ENCODE data around the gene KRT80.

Gene KRT80

DNA sequence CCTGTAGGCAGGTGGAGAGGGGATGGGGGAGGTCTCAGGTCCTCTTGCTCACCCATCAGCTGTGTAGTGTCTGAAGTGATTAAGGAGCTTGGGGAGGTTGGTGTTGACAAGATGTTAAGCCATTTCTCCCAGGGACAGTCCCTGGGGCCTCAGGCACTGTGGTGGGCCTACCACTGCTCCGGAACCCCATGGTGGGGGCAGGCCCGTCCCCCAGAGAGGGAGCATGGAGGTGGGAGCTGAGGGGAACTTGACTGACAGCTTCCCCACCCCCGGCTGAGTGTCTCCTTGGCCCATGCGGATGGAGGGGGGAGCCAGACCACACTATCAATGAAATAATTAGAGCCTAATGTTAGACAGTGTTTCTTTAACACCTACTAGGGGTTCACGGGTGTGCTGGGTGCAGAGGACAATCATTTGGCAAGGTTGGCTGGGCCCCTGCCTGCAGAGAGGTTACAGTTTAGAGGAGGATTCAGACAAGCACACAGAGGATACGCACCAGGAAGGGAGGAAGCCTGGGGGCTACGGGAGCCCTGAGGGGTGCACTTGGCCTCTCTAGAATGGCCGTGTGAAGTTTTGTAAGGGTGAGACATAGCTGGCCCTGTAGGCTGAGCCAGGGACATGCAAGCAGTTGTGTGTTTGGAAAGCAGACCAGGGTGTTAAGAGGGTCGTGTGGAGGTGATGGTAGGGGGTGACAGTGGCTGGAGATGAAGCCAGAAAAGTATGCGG lies 19.3 kb upstream of the KRT80 start:
- DNase-seq = no peak

- no peak for DNase-seq
These were observed 18.5 kb upstream of the KRT80 start for GRCh38 chr12:52210186-52210924.

- no peak for DNase-seq
These were observed 17.5 kb upstream of the KRT80 start for GRCh38 chr12:52209321-52209720.

GRCh38 chr12:52208424-52209165 lies 16.8 kb upstream of the KRT80 start:
- no peak for DNase-seq

GRCh38 chr12:52207895-52208294 lies 16.1 kb upstream of the KRT80 start:
- DNase-seq = no peak

DNA sequence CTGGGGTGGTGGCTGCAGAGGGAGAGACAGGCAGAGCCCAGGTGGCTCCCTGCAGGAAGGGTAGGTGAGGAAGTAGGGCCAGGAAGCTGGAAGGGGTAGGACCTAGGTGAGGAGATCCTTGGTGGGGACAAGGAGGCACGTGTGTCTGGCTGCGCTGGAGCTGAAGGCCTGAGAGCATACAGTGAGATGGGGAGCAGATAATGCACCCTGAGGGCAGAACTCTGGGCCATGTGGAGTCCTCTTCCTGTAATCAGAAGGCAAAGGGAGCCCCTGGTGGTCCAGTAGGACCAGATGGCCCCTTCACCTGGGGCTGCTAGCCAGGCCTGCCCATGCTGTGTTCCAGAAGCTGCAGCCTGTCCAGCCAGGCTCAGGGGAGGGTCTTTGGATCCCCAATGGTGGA lies 15.3 kb upstream of the KRT80 start:
- DNase-seq = no peak

DNA sequence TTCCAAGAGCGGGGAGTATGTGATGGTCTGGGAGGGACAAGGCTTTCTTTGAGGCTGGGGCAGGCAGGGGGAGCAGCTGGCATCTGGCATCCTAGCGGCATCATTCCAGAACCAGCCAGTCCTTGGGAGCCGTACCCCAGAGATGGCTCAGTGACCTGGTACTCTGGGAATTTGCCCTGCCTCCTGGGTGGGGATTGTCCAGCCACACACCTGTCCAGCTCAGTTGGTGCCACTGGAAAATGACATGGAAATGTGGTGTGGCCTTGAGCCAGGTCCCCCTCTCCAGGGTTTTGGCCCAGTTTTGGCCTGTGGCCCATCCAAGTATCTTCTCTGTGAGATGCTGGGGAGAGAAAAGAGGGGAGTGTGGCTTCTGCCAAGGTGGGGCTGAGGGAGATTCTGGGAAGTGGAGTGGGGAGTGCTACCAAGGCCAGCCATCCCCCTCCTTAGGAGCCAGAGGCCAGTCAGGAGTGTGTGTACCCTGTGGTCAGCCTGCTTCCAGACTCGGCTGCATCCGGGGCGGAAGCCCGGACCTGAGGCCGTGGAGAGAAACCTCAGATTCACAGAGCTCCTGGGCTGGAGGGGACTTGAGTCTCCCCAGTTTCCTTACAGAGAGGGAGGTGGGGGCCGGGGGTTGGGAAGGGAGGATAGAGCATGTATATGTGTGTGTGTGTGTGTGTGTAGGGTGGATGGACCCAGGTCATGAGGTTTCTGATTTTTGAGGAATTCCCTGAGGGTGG lies 14.7 kb upstream of the KRT80 start:
- no peak for DNase-seq

DNA sequence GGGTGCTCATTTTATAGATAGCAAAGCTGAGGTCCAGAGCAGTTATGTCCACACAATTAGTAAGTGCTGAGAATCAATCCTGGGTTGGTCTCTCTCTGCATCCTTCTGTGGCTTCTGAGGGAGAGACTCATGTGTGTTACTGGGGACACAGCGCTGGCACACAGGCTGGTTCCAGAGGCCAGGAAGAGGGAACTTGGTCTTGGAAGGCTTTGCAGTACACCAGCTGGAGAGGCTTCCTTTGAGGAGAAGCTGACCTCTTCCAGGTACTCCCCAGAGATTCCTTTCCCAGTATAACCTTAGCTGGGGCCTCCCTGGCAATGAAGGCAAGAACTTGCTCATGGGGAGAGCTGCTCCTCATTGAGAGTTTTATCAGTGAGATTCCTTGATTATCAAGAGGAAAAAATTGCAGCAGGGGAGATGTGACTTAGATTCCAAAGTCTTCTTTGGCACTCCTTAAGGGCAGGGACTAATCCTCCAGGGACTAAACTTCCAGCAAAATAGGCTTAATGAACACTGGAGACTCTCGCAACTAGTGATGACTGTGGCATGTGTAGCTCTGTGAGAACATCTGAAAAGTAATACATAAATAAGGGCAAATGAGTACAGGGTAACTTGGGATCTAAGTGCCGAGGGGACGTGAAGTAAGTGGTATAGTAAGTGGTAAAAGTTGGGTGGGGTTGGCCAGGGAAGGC lies 13.9 kb upstream of the KRT80 start:
- no peak for DNase-seq

GRCh38 chr12:52204931-52205505 lies 13.2 kb upstream of the KRT80 start:
- no peak for DNase-seq

DNA sequence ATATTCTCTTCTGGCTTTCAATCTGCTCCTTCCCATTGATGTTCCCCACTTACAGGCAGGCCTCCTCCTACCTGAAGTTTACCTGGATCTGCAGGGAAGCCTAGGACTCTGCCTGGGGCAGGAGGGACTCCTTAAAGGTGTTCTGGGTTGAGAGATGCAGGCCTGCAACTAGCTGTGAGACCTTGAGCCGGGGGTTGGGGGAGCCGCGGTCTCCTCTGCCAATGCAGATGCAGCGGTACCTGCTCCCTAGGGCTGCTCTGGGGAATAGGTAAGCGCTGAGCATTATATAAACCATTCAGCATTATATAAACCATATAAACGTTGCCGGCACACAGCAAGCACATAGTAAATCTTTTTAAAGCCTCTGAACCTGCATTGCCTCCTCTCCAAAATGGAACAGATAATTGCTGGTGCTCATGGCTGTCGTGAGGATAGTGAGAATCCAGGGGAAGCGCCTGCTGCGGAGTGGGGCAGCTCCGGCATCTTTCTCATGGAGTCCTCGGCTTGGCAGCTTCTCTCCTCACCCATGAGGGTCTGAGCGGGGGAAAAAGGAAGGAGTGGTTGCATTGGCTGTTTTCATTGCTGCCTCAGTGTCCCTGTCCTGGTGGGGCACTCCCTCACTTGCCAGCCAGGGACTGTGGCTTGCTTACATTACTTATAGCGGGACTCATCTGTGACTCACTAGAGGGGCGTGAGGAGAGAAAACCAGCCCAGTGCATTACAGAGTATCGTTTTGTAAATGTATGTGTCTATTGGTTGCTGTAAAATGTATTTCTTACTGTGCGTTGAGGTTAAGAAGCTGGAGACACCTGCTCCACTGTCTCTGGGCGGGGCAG lies 12.5 kb upstream of the KRT80 start:
- DNase-seq = no peak

DNA sequence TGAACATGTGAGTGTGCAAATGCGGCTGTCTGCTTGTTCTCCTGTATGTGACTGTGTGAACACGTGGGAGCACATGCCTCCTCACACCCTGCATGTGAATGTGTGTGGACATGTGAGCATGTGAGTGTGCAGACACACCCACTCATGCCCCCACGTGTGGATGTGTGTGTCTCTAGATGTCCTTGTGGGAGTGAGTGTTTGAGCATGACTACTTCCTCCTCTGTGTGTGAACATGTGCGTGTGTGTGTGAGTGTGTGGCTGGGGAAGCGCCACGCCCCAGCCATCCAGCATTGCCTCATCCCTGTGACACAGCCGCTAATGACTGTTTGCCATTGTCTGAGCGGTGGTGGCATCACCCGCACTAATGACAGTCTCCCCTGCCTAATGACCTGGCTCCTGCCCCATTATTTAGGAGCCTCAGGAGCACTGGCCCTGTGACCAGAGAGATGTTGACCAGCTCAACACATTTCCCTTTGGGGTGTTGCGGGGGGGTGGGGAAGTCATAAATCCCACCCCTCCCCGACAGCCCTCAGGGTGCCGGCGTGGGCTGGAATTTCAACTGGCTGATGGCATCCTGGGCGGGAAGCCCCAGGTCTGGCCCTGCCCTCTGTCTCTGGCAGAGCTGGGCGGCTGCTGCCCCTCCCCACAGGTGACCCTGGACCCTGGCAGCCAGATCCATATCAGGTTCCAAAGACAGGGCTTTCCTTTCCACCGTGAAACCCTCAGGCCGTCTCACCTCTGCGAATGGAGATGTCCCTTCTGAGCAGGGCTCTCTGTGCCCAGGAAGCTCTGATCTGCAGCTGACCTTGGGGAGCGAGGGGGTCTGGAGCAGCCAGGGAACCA lies 11.5 kb upstream of the KRT80 start:
- peak in 1 of 2 experiments; percentile 22 for DNase-seq

DNA sequence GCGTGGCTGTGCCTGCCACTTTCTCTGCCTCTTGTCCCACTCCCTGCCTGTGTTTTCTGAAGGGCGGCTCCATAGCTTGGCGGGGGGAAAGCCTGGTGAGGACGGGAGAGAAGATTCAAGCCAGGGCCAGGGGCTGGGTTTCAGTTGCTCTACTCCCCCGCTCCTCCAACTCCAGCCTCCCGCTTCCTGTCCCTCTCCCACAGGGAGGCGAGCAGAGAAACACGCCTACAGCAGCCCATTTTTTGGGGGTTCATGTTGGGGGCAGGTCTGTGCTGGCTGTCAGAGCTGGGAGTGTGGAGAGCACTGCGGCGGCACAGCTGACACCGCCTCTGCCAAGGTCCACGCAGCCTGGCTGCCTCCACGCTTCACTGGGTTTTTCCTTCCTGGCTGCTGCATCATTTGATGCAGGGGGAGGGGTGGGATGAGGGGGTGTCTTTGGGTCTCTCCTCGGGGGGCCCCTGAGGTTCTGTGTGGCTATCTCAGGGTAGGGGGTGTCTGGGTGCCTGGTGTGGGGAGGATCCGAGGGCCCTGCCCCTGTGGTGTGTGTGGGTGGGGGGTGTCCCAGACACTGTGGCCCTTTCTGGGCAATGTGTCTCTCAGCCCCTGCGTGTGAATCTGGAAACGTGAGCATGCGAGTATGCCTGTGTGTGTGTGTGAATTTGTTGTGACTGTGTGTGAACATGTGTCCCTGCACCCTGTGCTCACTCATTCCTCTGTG lies 10.7 kb upstream of the KRT80 start:
- DNase-seq = peak in 1 of 2 experiments; percentile 12

DNA sequence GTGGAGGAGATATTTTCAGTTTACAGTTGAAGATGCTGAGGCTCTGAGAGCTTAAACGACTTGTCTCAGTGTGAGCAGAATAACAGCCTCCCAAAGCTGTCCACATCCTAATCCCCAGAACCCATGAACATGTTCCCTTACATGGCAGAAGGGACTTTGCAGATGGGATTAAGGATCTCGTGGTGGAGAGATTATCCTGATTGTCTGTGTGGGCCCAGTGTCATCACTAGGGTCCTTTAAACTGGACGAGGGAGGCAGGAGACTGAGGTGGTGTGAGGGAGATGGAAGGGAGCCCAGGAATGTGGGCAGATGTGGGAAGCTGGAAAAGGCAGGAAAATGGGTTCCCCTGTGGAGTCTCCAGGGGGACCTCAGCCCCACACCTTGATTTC lies 9.6 kb upstream of the KRT80 start:
- DNase-seq = no peak

DNA sequence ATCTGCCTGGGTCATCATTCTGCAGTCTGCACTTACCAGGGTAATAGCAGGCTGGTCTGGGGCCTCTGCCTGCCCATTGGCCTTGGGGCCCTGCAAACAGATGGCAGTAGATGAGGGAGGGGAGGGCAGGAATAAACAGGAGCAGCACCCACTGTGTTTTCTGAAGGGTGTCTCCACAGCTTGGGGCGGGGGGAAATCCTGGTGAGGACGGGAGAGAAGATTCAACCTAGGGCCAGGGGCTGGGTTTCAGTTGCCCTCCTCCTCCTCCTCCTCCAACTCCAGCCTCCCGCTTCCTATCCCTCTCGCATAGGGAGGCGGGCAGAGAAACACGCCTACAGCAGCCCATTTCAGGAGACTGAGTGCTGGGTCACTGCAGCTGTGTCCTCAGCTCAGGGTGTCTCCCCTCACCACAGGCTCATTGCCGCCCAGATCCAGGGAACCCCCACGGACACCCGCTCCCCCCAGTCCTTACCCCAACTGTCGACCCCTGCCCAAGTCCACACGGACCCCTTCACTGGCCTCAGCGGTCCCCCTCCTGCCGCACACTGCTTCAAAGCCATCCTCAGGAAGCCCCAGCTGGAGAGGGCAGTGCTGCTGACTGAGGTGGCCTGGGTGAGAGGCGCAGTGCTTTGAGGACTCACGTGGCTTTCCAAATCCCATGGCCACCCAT lies 9.1 kb upstream of the KRT80 start:
- no peak for DNase-seq

DNA sequence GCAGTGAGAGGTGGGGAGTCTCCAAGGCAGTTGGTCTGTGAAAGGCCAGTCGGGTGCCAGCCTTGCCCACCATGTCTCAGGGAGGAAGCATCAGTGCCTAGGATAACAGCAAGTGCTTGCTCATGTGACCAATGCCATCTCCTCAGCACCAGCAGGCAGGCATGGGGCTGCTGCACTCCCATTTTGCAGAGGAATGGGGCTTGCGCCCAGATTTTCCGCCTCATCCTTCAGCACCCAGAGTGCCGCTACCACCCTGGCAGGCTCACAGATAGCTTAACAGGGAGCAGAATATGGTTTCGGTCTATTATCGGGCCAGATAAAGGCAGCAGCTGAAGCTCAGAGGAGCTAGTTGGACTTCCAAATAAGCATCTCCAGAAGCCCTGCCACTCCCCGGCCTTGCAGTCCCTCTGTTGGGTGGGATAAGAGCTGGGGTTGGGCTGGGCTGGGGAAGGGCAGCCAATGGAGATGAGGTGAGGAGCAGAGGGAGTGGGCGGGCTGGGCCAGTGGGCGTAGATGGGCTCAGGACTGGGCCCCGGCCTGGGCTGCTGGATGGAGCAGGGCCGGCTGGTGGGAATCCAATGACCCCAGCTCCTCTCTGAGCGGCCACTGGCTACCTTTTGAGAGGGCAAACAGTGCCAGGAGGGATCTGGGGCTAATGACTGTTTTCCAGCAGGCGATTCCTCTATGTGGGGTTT lies 8.4 kb upstream of the KRT80 start:
- no peak for DNase-seq

DNA sequence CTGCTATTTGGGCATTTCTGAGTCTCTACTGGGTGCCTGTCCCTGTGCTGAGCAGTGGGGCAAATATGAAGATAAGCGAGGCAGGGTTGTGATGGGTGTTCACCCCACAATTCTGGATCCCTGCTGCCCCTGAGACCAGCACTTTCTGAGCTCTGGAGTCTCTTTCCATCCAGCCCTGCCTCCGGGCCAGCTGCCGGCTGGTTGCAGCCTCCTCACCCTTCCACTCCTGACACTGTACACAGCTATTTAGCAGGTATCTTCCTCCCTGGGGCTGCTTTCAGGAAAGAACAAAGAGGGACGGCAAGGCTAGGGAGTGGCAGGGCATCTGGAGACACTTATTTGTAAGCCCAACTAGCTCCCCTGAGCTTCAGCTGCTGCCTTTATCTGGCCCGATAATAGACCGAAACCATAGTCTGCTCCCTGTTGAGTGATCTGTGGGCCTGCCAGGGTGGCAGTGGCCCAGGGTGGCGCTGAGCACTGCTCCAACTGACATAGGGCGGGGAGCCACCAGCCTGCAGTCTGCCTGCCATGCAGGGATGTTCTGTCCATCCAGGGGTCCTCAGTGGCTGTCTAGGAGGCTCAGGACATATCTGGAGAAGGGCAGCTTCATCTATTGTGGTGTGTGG lies 7.6 kb upstream of the KRT80 start:
- DNase-seq = no peak

GRCh38 chr12:52198454-52199215 lies 6.8 kb upstream of the KRT80 start:
- DNase-seq = no peak
